Measurements from ENCODE around the gene ZNF423.

GRCh38 chr16:49825041-49825440, 30.9 kb downstream of the ZNF423 start:
- TF ChIP-seq GATA3 (IDR thresholded peaks at IDR 0.05; ENCODE audit: low read depth, low read length) (no peak), GATA2 (IDR thresholded peaks at IDR 0.05; ENCODE audit: low read depth, low read length) (no peak)

Measured in SH-SY5Y (cell line).